WTC11 (cell line): ENCODE results near the gene ENTPD8.

Experiments used
- NFE2L1 ChIP-seq: sonication (generic); formaldehyde crosslinking; IDR thresholded peaks from 2 replicates; pipeline ENCODE4 v1.8.1; 2023; ENCODE audit warnings: missing genetic modification reagents
- TF ChIP-seq, protein P1 (sequence below): fragments of 200-600 bp; IDR thresholded peaks from 2 replicates; pipeline ENCODE4 v1.8.0; 2022; ENCODE audit warnings: antibody characterized with exemption

- TF ChIP-seq NFE2L1 (CRISPR knock-in tag) = no peak
- TF ChIP-seq, protein P1, sequence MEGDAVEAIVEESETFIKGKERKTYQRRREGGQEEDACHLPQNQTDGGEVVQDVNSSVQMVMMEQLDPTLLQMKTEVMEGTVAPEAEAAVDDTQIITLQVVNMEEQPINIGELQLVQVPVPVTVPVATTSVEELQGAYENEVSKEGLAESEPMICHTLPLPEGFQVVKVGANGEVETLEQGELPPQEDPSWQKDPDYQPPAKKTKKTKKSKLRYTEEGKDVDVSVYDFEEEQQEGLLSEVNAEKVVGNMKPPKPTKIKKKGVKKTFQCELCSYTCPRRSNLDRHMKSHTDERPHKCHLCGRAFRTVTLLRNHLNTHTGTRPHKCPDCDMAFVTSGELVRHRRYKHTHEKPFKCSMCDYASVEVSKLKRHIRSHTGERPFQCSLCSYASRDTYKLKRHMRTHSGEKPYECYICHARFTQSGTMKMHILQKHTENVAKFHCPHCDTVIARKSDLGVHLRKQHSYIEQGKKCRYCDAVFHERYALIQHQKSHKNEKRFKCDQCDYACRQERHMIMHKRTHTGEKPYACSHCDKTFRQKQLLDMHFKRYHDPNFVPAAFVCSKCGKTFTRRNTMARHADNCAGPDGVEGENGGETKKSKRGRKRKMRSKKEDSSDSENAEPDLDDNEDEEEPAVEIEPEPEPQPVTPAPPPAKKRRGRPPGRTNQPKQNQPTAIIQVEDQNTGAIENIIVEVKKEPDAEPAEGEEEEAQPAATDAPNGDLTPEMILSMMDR = no peak
Observed at GRCh38 chr9:137398561-137399468, 42.3 kb downstream of the ENTPD8 start.
